Tongue (tissue), 2 donors: ENCODE data around the gene BMP15. TPM values are rescaled to one million over a fixed set of nuclear protein-coding genes. Genes with fewer than 3 reads are reported as not detected.

Experiments used
- DNase-seq: peaks from one replicate; pipeline ENCODE4 v3.0.0-alpha.2; 2015
- total RNA-seq: library from RNA; depleted of rRNA; stranded (reverse); fragments of >200 nt; gene quantifications from one replicate; pipeline ENCODE4 v1.2.3, GENCODE V29; 2014

The BMP15 gene
- total RNA-seq, result not detected

DNA sequence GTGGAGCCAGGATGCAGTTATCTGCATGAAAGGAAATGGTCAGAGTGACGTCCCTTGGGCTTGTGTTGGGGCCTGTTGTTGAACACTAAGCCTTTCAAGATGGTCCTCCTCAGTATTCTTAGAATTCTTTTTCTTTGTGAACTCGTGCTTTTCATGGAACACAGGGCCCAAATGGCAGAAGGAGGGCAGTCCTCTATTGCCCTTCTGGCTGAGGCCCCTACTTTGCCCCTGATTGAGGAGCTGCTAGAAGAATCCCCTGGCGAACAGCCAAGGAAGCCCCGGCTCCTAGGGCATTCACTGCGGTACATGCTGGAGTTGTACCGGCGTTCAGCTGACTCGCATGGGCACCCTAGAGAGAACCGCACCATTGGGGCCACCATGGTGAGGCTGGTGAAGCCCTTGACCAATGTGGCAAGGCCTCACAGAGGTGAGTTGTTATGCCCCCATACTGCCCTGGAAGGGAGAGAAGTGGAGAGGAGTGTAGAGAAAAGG lies at the start of gene BMP15:
Gene BMP15 (plus strand): TSS at position 51 of the 492 bp plus-strand sequence. CDS start 49 bp downstream, at position 100.
- DNase-seq, result no peak

- DNase-seq, result no peak
Measured at GRCh38 chrX:50863471-50863870, 47.1 kb upstream of the BMP15 start.

DNA sequence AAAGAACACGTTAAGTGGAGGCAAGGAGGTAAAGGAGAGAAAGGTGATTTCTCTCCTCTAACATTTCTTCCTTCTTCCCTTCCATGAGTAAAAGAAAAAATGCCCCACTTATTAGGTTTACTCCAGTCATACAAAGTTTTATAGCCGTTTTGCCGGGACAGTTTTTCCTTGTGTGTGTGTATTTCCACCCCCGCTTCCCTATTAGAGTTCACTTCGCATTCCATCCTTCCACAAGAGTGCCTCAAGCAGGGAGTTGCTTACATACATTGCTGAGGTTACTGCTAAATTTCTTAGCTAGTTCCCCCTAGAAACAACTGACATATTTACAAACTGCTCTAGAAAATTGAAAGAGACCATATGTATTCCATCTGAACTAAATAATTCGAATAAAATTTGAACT lies 45.2 kb upstream of the BMP15 start:
- DNase-seq, result peak; percentile 14

DNA sequence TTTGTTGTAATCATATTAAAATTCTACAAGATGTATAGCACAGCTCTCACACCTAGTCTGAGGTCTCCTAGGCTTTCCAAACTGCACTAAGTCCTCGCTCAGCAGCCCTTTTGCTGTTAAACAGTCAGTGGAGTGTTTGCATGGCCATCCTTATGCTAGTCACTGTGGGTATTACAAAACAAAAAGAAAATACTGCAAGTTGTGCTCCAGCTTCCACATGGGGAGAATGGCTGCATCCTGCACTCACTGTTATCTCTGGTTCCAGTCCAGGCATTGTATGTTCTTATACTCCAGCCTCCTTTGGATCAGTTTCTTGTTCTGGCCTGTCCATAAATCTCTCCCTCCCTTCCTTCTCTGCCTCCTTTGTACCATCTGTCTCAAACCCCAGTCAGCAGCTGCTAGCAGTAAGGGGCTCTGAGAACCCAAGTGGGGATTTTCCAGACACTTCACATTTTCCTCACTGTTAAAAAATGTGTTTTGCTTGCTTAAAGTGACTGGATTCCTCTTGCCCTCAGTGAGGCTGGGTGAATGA lies 38.5 kb upstream of the BMP15 start:
- peak; percentile 3 for DNase-seq

- DNase-seq, result no peak
Measured at GRCh38 chrX:50874876-50875275, 35.7 kb upstream of the BMP15 start.

- no peak for DNase-seq
Measured at GRCh38 chrX:50876551-50876950, 34.0 kb upstream of the BMP15 start.

- DNase-seq, result no peak
Measured at GRCh38 chrX:50877310-50877709, 33.2 kb upstream of the BMP15 start.

- no peak for DNase-seq
Measured at GRCh38 chrX:50881028-50881427, 29.5 kb upstream of the BMP15 start.

DNA sequence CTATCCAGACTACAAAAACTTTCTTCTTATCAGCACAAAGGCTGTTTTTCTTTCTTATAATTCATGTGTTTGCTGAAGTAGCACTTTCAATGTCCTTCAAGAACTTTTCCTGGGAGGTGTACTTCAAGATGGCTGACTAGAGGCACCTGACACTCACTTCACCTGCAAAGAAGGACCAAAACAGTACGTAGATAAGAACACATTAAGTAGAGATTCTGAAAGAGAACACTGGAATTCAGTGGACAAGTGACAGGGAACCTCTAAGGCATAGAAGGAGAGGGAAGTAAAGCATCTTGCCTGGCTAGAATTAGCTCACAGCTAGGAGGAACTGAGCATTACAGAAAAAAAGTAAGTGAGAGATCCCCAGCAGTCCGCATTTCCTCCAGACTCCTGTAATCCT lies 21.7 kb upstream of the BMP15 start:
- no peak for DNase-seq

GRCh38 chrX:50889582-50889981 lies 21.0 kb upstream of the BMP15 start:
- DNase-seq, result no peak

GRCh38 chrX:50893047-50893446 lies 17.5 kb upstream of the BMP15 start:
- DNase-seq, result no peak

GRCh38 chrX:50893466-50893865 lies 17.1 kb upstream of the BMP15 start:
- no peak for DNase-seq

- DNase-seq, result no peak
Measured at GRCh38 chrX:50905334-50905733, 5.2 kb upstream of the BMP15 start.

- DNase-seq, result no peak
Measured at GRCh38 chrX:50913520-50913919, 3.0 kb downstream of the BMP15 start.

GRCh38 chrX:50920132-50920531 lies 9.6 kb downstream of the BMP15 start:
- DNase-seq, result peak; percentile 8

DNA sequence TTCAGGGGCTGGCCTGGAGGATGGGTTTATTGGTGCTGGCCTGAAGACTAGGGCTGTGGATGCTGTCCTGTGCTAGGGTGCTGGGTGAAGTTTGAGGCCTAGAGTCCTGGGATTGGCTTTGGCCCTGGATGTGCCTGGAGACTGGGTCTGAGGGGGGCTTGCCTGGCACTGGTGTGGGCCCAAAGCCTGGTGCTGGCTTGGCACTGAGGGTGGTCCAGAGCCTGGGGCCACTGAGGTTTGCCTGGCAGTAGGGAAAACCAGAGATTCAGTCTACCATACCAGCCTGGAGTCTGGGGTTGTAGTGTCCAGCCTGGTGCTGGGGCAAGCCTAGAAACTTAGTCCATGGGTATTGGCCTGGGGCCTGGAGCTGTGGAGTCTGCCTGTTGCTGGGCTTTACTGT lies 16.6 kb downstream of the BMP15 start:
- no peak for DNase-seq

- no peak for DNase-seq
Measured at GRCh38 chrX:50941638-50942037, 31.1 kb downstream of the BMP15 start.

DNA sequence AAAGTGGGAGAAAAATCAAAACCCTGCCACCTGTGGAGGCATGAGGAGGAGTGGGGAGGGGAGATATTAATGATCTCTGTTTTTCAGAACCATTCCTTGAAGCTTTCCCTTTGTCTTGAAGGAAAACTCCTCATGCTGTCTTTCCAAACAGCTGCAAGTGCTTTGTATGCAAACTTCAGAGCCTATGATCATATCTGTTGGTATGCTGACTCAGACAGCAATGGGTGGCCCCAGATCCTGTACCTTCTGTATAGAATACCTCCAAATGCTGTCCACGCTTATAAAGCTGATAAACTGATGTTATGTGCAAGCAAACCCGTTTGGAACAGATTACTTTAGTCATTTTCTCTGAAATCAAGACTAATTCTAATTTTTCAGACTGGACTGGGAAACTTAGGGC lies 31.9 kb downstream of the BMP15 start:
- no peak for DNase-seq

DNA sequence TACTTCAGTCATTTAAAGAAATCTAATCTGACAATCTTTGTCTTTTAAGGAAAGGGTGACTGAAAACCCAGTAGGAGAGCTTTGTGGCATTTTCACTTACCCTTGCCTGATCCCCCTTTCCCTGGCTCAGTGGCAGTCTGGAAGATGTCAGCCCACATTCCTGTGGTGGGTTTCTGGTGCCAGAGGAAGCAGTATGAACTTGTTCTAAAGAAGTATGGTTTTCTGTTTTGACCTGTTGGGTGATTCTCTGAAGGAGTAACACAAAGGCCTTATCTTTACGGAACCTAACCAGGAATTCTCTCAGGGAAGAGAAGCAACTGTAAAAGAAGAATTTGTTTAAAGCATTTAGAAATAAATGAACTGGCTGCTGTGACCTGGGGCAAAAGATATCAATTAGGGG lies 41.9 kb downstream of the BMP15 start:
- DNase-seq, result no peak

GRCh38 chrX:50953832-50954231 lies 43.3 kb downstream of the BMP15 start:
- DNase-seq, result no peak

GRCh38 chrX:50962156-50962555 lies 51.6 kb downstream of the BMP15 start:
- no peak for DNase-seq

GRCh38 chrX:50963842-50964241 lies 53.3 kb downstream of the BMP15 start:
- DNase-seq, result no peak
